K562 (cell line): ENCODE results near the gene U2SURP. TPM values are rescaled to one million over a fixed set of nuclear protein-coding genes. Genes with fewer than 3 reads are reported as not detected.
A peak's percentile ranks its signal among the peaks of the same experiment; 100 is the strongest.

Experiments used
- ATF7 ChIP-seq: fragments of 450-650 bp; IDR thresholded peaks from 2 replicates; pipeline ENCODE4 v1.7.1; 2014; ENCODE audit warnings: mild to moderate bottlenecking, moderate library complexity
- BRD9 ChIP-seq: fragments of 450-650 bp; IDR thresholded peaks from 2 replicates; pipeline ENCODE4 v1.6.1; 2018; ENCODE audit warnings: low read depth; ENCODE audit not compliant: partially characterized antibody
- BRF1 ChIP-seq: IDR thresholded peaks from 3 replicates; pipeline ENCODE4 v1.6.1; 2011; ENCODE audit warnings: borderline replicate concordance, mild to moderate bottlenecking; ENCODE audit not compliant: insufficient read length; ENCODE audit errors: extremely low read depth
- DDX20 ChIP-seq: fragments of 450-650 bp; IDR thresholded peaks from 2 replicates; pipeline ENCODE4 v1.6.1; 2016; ENCODE audit warnings: missing genetic modification characterization, low read depth, mild to moderate bottlenecking, missing compliant biosample characterization, moderate library complexity
- EGR1 ChIP-seq: fragments of 450-650 bp; conservative IDR thresholded peaks from 2 replicates; pipeline ENCODE4 v1.6.1; 2017; ENCODE audit warnings: mild to moderate bottlenecking
- FOXK1 ChIP-seq: sonication (generic); formaldehyde crosslinking; IDR thresholded peaks from 2 replicates; pipeline ENCODE4 v1.8.0; 2022; ENCODE audit warnings: missing genetic modification reagents, mild to moderate bottlenecking, borderline replicate concordance
- KAT7 ChIP-seq: sonication (generic); formaldehyde crosslinking; IDR thresholded peaks from 2 replicates; pipeline ENCODE4 v1.8.0; 2022; ENCODE audit warnings: missing genetic modification reagents, mild to moderate bottlenecking, borderline replicate concordance
- POU5F1 ChIP-seq: fragments of 150-350 bp; IDR thresholded peaks from 2 replicates; pipeline ENCODE4 v1.6.1; 2014; ENCODE audit warnings: borderline replicate concordance, low read length, low read depth, mild to moderate bottlenecking; ENCODE audit not compliant: partially characterized antibody
- SMAD3 ChIP-seq: fragments of 450-650 bp; formaldehyde crosslinking; conservative IDR thresholded peaks from 2 replicates; pipeline ENCODE4 v1.4.0; 2020; ENCODE audit warnings: mild to moderate bottlenecking
- SMARCB1 ChIP-seq: IDR thresholded peaks from 2 replicates; pipeline ENCODE4 v1.6.1; 2011; ENCODE audit warnings: improper control_type of control experiment, low read depth; ENCODE audit not compliant: insufficient read length
- TBL1XR1 ChIP-seq, 2 experiments: IDR thresholded peaks; 2 replicates each; pipeline ENCODE4 v1.6.1; 2012; ENCODE audit warnings: improper control_type of control experiment in 2 of 2, low read length in 2 of 2, mild to moderate bottlenecking in 1 of 2
- ZBED1 ChIP-seq: IDR thresholded peaks from 2 replicates; pipeline ENCODE4 v1.6.1; 2014
- ZC3H11A ChIP-seq: IDR thresholded peaks from 2 replicates; pipeline ENCODE4 v1.6.1; 2012; ENCODE audit warnings: low read depth, low read length, improper control_type of control experiment
- ZNF408 ChIP-seq: fragments of 250-450 bp; sonication (Bioruptor Pico); IDR thresholded peaks from 2 replicates; pipeline ENCODE4 v1.4.0; 2020; ENCODE audit warnings: low read depth, mild to moderate bottlenecking, moderate library complexity
- ZNF507 ChIP-seq: conservative IDR thresholded peaks from 2 replicates; pipeline ENCODE4 v1.6.1; 2017; ENCODE audit warnings: missing genetic modification characterization, missing compliant biosample characterization
- polyA plus RNA-seq, 8 experiments: library from polyadenylated mRNA; depleted of rRNA in 4 of 8; stranded (reverse) in 5 of 8; unstranded in 3 of 8; fragments of >200 nt; fragmentation: Nextera tagmentation in 2 of 8; fragmentation: Illumina TruSeq in 1 of 8; extraction: Ambion mirVana in 2 of 8; extraction: Trizol in 1 of 8; gene quantifications; 2 replicates each; pipeline versions ENCODE4 v1.2.1 to v1.2.3, GENCODE V29; 2011 to 2014; ENCODE audit warnings: inconsistent platforms in 1 of 8, missing spikeins in 1 of 8
- total RNA-seq, 7 experiments: library from RNA; depleted of rRNA in 6 of 7; stranded (reverse); fragments of >200 nt in 6 of 7; fragmentation: Illumina TruSeq in 2 of 7; extraction: Trizol in 2 of 7; gene quantifications; 2 replicates each; pipeline versions ENCODE4 v1.2.1 to v1.2.3, GENCODE V29; 2011 to 2021; ENCODE audit warnings: low replicate concordance in 1 of 7
- TF ChIP-seq, protein P1 (sequence below): sonication (generic); formaldehyde crosslinking; IDR thresholded peaks from 2 replicates; pipeline ENCODE4 v1.8.1; 2023; ENCODE audit warnings: mild to moderate bottlenecking, missing genetic modification reagents
- TF ChIP-seq, protein P2 (sequence below): fragments of 450-650 bp; formaldehyde crosslinking; IDR thresholded peaks from 2 replicates; pipeline ENCODE4 v1.4.0; 2020; ENCODE audit warnings: mild to moderate bottlenecking, moderate library complexity
- TF ChIP-seq, protein P3 (sequence below): fragments of 250-450 bp; sonication (Bioruptor Pico); IDR thresholded peaks from 2 replicates; pipeline ENCODE4 v1.8.0; 2022; ENCODE audit warnings: moderate library complexity, mild to moderate bottlenecking, inconsistent platforms
- TF ChIP-seq, protein P4 (sequence below): sonication (generic); formaldehyde crosslinking; IDR thresholded peaks from 2 replicates; pipeline ENCODE4 v1.9.0; 2022; ENCODE audit warnings: mild to moderate bottlenecking, missing genetic modification reagents
- TF ChIP-seq, protein P5 (sequence below): sonication (generic); formaldehyde crosslinking; IDR thresholded peaks from 2 replicates; pipeline ENCODE4 v1.8.0; 2022; ENCODE audit warnings: missing genetic modification reagents, mild to moderate bottlenecking, moderate library complexity, borderline replicate concordance
- TF ChIP-seq, protein P6 (sequence below): sonication (generic); formaldehyde crosslinking; IDR thresholded peaks from 2 replicates; pipeline ENCODE4 v1.8.0; 2023; ENCODE audit warnings: mild to moderate bottlenecking, missing genetic modification reagents

U2SURP gene
- total and polyA plus RNA-seq, 9 of the 15 experiments (the other 6 are each of a cell fraction or from before 2014, with no cell fraction given) = 128 to 322 (median 191) TPM

DNA sequence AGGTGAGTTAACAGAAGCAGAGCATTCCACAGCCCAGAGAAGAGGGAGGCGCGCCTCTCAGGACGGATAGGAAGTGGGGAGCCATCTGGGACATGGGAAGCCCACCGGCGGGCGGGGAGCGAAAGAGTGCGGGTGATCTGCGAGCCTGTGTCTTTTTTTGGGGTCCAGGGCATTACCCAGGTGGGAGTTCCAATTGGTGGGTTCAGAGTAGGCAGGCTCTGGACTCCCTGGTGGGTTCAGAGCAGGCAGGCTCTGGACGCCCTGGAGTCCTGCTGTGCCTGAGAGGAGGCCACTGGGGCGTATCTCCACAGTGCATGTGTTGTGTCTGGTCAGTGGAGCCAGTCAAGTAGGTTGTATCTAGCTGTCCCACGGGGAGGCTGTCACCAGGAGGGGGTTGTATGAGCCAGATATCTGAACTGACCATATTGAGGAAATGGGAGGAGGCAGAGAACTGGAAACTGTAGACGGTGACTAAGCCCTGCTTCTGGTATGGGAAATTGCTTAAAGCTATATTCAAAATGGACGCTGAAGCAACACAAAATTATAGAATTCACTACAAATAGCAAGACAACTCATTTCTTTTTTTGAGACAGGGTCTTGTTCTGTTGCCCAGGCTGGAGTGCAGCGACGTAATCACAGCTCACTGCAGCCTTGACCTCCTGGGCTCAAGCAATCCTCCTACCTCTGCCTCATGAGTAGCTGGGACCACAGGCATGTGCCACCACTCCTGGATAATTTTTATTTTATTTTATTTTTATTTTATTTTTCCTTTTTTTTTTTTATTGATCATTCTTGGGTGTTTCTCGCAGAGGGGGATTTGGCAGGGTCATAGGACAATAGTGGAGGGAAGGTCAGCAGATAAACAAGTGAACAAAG is 83.7 kb downstream of the U2SURP start (continued):
- TF ChIP-seq, protein P1, sequence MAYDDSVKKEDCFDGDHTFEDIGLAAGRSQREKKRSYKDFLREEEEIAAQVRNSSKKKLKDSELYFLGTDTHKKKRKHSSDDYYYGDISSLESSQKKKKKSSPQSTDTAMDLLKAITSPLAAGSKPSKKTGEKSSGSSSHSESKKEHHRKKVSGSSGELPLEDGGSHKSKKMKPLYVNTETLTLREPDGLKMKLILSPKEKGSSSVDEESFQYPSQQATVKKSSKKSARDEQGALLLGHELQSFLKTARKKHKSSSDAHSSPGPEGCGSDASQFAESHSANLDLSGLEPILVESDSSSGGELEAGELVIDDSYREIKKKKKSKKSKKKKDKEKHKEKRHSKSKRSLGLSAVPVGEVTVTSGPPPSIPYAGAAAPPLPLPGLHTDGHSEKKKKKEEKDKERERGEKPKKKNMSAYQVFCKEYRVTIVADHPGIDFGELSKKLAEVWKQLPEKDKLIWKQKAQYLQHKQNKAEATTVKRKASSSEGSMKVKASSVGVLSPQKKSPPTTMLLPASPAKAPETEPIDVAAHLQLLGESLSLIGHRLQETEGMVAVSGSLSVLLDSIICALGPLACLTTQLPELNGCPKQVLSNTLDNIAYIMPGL (CRISPR knock-in tag) = 0 out of 2 replicates have a peak, but pooled peaks have one; percentile 60
- TF ChIP-seq, protein P2, sequence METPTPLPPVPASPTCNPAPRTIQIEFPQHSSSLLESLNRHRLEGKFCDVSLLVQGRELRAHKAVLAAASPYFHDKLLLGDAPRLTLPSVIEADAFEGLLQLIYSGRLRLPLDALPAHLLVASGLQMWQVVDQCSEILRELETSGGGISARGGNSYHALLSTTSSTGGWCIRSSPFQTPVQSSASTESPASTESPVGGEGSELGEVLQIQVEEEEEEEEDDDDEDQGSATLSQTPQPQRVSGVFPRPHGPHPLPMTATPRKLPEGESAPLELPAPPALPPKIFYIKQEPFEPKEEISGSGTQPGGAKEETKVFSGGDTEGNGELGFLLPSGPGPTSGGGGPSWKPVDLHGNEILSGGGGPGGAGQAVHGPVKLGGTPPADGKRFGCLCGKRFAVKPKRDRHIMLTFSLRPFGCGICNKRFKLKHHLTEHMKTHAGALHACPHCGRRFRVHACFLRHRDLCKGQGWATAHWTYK (CRISPR knock-in tag) = peak; percentile 82; the same call in 1 of the 2 replicates
- TF ChIP-seq BRF1 = no peak
- peak; percentile 85 for TF ChIP-seq EGR1
- TF ChIP-seq BRD9 = peak; percentile 79
- no peak for TF ChIP-seq ZNF408 (CRISPR knock-in tag)
- TF ChIP-seq ZNF507 = no peak
- TF ChIP-seq, protein P3, sequence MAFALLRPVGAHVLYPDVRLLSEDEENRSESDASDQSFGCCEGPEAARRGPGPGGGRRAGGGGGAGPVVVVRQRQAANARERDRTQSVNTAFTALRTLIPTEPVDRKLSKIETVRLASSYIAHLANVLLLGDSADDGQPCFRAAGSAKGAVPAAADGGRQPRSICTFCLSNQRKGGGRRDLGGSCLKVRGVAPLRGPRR (CRISPR knock-in tag) = 0 out of 2 replicates have a peak, but pooled peaks have one; percentile 50
- TF ChIP-seq SMARCB1 = no peak
- TF ChIP-seq SMAD3 (CRISPR knock-in tag) = peak; percentile 60; the same call in 1 of the 2 replicates
- TF ChIP-seq, protein P4, sequence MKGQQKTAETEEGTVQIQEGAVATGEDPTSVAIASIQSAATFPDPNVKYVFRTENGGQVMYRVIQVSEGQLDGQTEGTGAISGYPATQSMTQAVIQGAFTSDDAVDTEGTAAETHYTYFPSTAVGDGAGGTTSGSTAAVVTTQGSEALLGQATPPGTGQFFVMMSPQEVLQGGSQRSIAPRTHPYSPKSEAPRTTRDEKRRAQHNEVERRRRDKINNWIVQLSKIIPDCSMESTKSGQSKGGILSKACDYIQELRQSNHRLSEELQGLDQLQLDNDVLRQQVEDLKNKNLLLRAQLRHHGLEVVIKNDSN (CRISPR knock-in tag) = peak; percentile 23; the same call in 1 of the 2 replicates
- TF ChIP-seq, protein P5, sequence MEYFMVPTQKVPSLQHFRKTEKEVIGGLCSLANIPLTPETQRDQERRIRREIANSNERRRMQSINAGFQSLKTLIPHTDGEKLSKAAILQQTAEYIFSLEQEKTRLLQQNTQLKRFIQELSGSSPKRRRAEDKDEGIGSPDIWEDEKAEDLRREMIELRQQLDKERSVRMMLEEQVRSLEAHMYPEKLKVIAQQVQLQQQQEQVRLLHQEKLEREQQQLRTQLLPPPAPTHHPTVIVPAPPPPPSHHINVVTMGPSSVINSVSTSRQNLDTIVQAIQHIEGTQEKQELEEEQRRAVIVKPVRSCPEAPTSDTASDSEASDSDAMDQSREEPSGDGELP (CRISPR knock-in tag) = peak; percentile 94
- TF ChIP-seq DDX20 (tag) = peak; percentile 86
- peak; percentile 95 for TF ChIP-seq ZBED1
- no peak for TF ChIP-seq FOXK1 (CRISPR knock-in tag)
- TF ChIP-seq KAT7 (CRISPR knock-in tag) = peak; percentile 40; the same call in 1 of the 2 replicates
- peak; percentile 80 for TF ChIP-seq ATF7
- TF ChIP-seq, protein P6, sequence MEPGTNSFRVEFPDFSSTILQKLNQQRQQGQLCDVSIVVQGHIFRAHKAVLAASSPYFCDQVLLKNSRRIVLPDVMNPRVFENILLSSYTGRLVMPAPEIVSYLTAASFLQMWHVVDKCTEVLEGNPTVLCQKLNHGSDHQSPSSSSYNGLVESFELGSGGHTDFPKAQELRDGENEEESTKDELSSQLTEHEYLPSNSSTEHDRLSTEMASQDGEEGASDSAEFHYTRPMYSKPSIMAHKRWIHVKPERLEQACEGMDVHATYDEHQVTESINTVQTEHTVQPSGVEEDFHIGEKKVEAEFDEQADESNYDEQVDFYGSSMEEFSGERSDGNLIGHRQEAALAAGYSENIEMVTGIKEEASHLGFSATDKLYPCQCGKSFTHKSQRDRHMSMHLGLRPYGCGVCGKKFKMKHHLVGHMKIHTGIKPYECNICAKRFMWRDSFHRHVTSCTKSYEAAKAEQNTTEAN (CRISPR knock-in tag) = no peak
- no peak for TF ChIP-seq POU5F1
- TF ChIP-seq ZC3H11A = no peak
- TF ChIP-seq TBL1XR1 (IDR thresholded peaks at IDR 0.05; ENCODE audit: low read length in 2 of 2) = peak; percentile 98 to 99
